Measurements from ENCODE around the gene MYCBPAP. TPM values are rescaled to one million over a fixed set of nuclear protein-coding genes. Genes with fewer than 3 reads are reported as not detected.

Gene MYCBPAP
- total RNA-seq, 8 experiments from 2014 or later, result 0.71 to 2.8 (median 1.2) TPM; not detected in 1

GRCh38 chr17:50569592-50569991 is 61.4 kb downstream of the MYCBPAP start:
- WGBS, 10 experiments, result 40% methylated on average over 1 of the region's 7 CpGs; no CpG with 5 or more reads in 9 of the 10 experiments

DNA sequence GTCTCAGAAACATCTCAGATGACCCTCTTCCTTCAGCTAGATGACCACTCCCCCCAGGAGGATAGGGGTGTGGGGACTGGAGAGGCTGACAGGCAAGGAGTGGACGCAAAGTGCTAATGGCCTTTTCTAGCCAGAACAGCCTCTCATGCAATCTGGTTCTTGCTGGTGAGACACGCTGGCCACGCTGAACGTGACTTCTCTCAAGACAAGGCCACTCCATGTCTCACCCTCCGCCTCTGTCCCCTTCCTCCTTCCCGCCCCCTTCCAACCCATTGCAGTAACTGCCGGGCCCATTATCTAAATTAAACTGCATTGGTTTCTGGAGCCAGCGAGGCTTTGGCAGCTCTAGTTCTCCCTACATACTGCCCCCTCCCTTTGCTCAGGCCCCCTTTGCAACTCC is 61.8 kb downstream of the MYCBPAP start:
- ATAC-seq (replicated peaks in 6 of 8), result peak in 5 of 8 experiments; percentile 34 to 68 (median 46)
- peaks cover 50 to 52% of the 10 kb centered on the region in 2 donors for H3K4me1 ChIP-seq (replicated peaks in 1 of 2)
- no peak overlapping the region for H3K4me3 ChIP-seq
- WGBS, 10 experiments, result 33 to 71% (median 50%) methylated on average over 2 to 4 of the region's 8 CpGs; no CpG with 5 or more reads in 7 of the 10 experiments
- H3K27ac ChIP-seq, result peak overlapping the region; percentile 81 to 85
- in situ Hi-C loops (cut with MboI; ENCODE audit: low pct_unique_long_range_greater_than_20kb in 2 of 9, low sequenced_read_pairs in 9 of 9, unreplicated experiment in 9 of 9), result no loop called here

More at GRCh38 chr17:50569592-50569991, 61.4 kb downstream of the MYCBPAP start:
- Histone ChIP-seq H3K27ac (peak overlapping the region; percentile 81 to 85), H3K4me3 (no peak overlapping the region), H3K4me1 (replicated peaks in 1 of 2) (peaks cover 55% of the 10 kb centered on the region in 2 donors)
- in situ Hi-C loops (cut with MboI; ENCODE audit: low pct_unique_long_range_greater_than_20kb in 2 of 9, low sequenced_read_pairs in 9 of 9, unreplicated experiment in 9 of 9), result loop anchor here in 1 of 9 experiments (10.0 kb wide), 1 partner anchor 55 kb away; no protein-coding TSS in a partner anchor
- no peak for ATAC-seq (replicated peaks in 6 of 8)

- WGBS, 10 experiments, result 60% methylated on average over 1 of the region's 7 CpGs; no CpG with 5 or more reads in 9 of the 10 experiments
- ATAC-seq (replicated peaks in 6 of 8), result peak in 5 of 8 experiments; percentile 59 to 77 (median 68)
Observed at GRCh38 chr17:50570528-50570927, 62.3 kb downstream of the MYCBPAP start.

DNA sequence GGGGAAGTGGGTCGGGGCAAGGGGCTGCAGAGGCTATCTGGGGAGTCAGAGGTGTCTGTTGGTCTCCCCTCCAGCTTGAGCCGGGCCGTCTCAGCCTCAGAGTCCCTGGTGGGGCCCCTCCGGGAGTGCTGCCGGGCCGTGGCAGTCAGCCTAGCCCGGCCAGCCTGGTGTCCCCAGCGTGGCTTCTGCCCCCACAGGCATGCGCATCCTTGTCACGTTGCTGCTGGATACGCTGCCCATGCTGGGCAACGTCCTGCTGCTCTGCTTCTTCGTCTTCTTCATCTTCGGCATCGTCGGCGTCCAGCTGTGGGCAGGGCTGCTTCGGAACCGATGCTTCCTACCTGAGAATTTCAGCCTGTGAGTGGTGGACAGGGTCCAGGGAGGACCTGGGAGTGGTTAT is 63.4 kb downstream of the MYCBPAP start:
- Histone ChIP-seq H3K27ac (no peak overlapping the region), H3K4me1 (replicated peaks in 1 of 2) (peaks cover 34 to 36% of the 10 kb centered on the region in 2 donors), H3K4me3 (no peak overlapping the region)
- WGBS, 10 experiments, result 78 to 100% (median 86%) methylated on average over 2 to 11 of the region's 19 CpGs; no CpG with 5 or more reads in 7 of the 10 experiments
- no peak for ATAC-seq (replicated peaks in 6 of 8)
- in situ Hi-C loops (cut with MboI; ENCODE audit: low pct_unique_long_range_greater_than_20kb in 2 of 9, low sequenced_read_pairs in 9 of 9, unreplicated experiment in 9 of 9), result no loop called here

More at GRCh38 chr17:50570528-50570927, 62.3 kb downstream of the MYCBPAP start:
- in situ Hi-C loops (cut with MboI; ENCODE audit: low pct_unique_long_range_greater_than_20kb in 2 of 9, low sequenced_read_pairs in 9 of 9, unreplicated experiment in 9 of 9), result no loop called here
- Histone ChIP-seq H3K4me3 (no peak overlapping the region), H3K27ac (peak overlapping the region; percentile 81 to 85), H3K4me1 (replicated peaks in 1 of 2) (peaks cover 45 to 47% of the 10 kb centered on the region in 2 donors)

- no peak overlapping the region for H3K4me3 ChIP-seq
- no peak for ATAC-seq (replicated peaks in 6 of 8)
- in situ Hi-C loops (cut with MboI; ENCODE audit: low pct_unique_long_range_greater_than_20kb in 2 of 9, low sequenced_read_pairs in 9 of 9, unreplicated experiment in 9 of 9), result no loop called here
- WGBS, 10 experiments, result 60 to 96% (median 87%) methylated on average over 1 to 9 of the region's 20 CpGs; no CpG with 5 or more reads in 6 of the 10 experiments
- peaks cover 25 to 29% of the 10 kb centered on the region in 2 donors for H3K4me1 ChIP-seq (replicated peaks in 1 of 2)
- no peak overlapping the region for H3K27ac ChIP-seq
Observed at GRCh38 chr17:50572541-50572940, 64.3 kb downstream of the MYCBPAP start.

GRCh38 chr17:50573866-50574611 is 65.8 kb downstream of the MYCBPAP start:
- H3K4me3 ChIP-seq, result no peak overlapping the region
- H3K4me1 ChIP-seq (replicated peaks in 1 of 2), result peaks cover 21 to 27% of the 10 kb centered on the region in 2 donors
- WGBS, 10 experiments, result 47 to 100% (median 87%) methylated on average over 1 to 12 of the region's 12 CpGs; no CpG with 5 or more reads in 1 of the 10 experiments
- in situ Hi-C loops (cut with MboI; ENCODE audit: low pct_unique_long_range_greater_than_20kb in 2 of 9, low sequenced_read_pairs in 9 of 9, unreplicated experiment in 9 of 9), result no loop called here
- H3K27ac ChIP-seq, result no peak overlapping the region
- ATAC-seq (replicated peaks in 6 of 8), result no peak

DNA sequence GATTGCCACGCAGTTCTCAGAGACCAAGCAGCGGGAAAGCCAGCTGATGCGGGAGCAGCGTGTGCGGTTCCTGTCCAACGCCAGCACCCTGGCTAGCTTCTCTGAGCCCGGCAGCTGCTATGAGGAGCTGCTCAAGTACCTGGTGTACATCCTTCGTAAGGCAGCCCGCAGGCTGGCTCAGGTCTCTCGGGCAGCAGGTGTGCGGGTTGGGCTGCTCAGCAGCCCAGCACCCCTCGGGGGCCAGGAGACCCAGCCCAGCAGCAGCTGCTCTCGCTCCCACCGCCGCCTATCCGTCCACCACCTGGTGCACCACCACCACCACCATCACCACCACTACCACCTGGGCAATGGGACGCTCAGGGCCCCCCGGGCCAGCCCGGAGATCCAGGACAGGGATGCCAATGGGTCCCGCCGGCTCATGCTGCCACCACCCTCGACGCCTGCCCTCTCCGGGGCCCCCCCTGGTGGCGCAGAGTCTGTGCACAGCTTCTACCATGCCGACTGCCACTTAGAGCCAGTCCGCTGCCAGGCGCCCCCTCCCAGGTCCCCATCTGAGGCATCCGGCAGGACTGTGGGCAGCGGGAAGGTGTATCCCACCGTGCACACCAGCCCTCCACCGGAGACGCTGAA is 67.5 kb downstream of the MYCBPAP start:
- Histone ChIP-seq H3K27ac (no peak overlapping the region), H3K4me3 (no peak overlapping the region), H3K4me1 (replicated peaks in 1 of 2) (peaks cover 17 to 27% of the 10 kb centered on the region in 2 donors)
- WGBS, 10 experiments, result 67 to 100% (median 84%) methylated on average over 1 to 10 of the region's 33 CpGs; no CpG with 5 or more reads in 5 of the 10 experiments
- in situ Hi-C loops (cut with MboI; ENCODE audit: low pct_unique_long_range_greater_than_20kb in 2 of 9, low sequenced_read_pairs in 9 of 9, unreplicated experiment in 9 of 9), result no loop called here
- ATAC-seq (replicated peaks in 6 of 8), result no peak

- no peak overlapping the region for H3K4me3 ChIP-seq
- peaks cover 14 to 20% of the 10 kb centered on the region in 2 donors for H3K4me1 ChIP-seq (replicated peaks in 1 of 2)
- H3K27ac ChIP-seq, result no peak overlapping the region
- WGBS, 10 experiments, result 68 to 90% (median 76%) methylated on average over 2 to 8 of the region's 13 CpGs; no CpG with 5 or more reads in 4 of the 10 experiments
- in situ Hi-C loops (cut with MboI; ENCODE audit: low pct_unique_long_range_greater_than_20kb in 2 of 9, low sequenced_read_pairs in 9 of 9, unreplicated experiment in 9 of 9), result no loop called here
- ATAC-seq (replicated peaks in 6 of 8), result no peak
Observed at GRCh38 chr17:50576864-50577263, 68.6 kb downstream of the MYCBPAP start.

DNA sequence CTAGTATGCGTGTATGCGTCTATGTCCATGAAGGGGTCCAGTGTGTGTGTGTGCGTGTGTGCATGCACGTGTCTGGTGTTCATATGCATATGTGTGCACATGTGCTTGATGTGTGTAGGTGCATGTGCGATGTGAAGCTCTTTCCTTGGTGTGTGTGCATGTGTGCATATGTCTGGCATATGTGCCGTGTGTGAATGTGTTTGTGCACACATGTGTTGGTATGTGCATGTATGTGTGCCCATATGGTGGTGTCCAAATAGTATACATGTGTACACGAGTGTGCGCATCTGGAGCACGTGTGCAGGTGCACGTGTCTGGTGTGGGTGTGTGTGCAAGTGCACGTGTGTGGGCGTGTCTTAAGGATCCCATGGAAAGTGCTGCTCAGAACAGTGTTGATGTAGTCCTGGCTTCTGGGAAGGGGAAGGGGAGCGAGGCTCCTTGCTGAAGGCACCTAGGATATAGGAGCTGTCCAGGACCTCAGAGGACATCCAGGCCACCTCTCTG is 69.3 kb downstream of the MYCBPAP start:
- Histone ChIP-seq H3K4me1 (replicated peaks in 1 of 2) (peaks cover 16 to 20% of the 10 kb centered on the region in 2 donors), H3K4me3 (no peak overlapping the region), H3K27ac (no peak overlapping the region)
- in situ Hi-C loops (cut with MboI; ENCODE audit: low pct_unique_long_range_greater_than_20kb in 2 of 9, low sequenced_read_pairs in 9 of 9, unreplicated experiment in 9 of 9), result no loop called here
- ATAC-seq (replicated peaks in 6 of 8), result peak in 1 of 8 experiments; percentile 43
- WGBS, 10 experiments, result 35 to 100% (median 77%) methylated on average over 1 to 10 of the region's 13 CpGs; no CpG with 5 or more reads in 4 of the 10 experiments

DNA sequence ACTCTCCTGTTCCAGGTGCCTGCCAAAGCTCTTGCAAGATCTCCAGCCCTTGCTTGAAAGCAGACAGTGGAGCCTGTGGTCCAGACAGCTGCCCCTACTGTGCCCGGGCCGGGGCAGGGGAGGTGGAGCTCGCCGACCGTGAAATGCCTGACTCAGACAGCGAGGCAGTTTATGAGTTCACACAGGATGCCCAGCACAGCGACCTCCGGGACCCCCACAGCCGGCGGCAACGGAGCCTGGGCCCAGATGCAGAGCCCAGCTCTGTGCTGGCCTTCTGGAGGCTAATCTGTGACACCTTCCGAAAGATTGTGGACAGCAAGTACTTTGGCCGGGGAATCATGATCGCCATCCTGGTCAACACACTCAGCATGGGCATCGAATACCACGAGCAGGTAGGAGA is 69.9 kb downstream of the MYCBPAP start:
- WGBS, 10 experiments, result 60 to 90% (median 84%) methylated on average over 1 to 9 of the region's 16 CpGs; no CpG with 5 or more reads in 3 of the 10 experiments
- Histone ChIP-seq H3K4me3 (no peak overlapping the region), H3K4me1 (replicated peaks in 1 of 2) (peaks cover 23% of the 10 kb centered on the region in 2 donors), H3K27ac (no peak overlapping the region)
- ATAC-seq (replicated peaks in 6 of 8), result no peak
- in situ Hi-C loops (cut with MboI; ENCODE audit: low pct_unique_long_range_greater_than_20kb in 2 of 9, low sequenced_read_pairs in 9 of 9, unreplicated experiment in 9 of 9), result no loop called here

DNA sequence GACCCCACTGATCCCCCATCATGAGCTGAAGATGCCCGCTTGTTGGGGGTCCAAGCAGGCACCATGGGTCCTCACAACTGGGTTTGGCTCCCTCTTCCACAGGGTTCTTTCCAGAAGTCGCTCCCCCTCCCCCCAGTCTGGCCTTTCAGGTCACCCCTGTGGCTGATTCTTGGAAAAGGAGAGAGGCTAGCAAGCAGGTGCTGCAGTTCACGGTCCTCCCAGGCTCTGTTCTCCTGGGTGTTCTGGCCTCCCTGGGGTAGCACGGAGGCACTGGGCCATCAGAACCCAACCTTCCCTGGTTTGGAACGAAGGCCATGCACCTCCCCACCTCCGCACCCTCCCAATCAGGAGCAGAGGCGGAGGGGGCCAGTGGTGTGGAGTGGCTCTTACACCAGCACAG is 71.2 kb downstream of the MYCBPAP start:
- WGBS, 10 experiments, result 20 to 100% (median 61%) methylated on average over 1 to 6 of the region's 7 CpGs; no CpG with 5 or more reads in 2 of the 10 experiments

GRCh38 chr17:50580646-50581045 is 72.4 kb downstream of the MYCBPAP start:
- in situ Hi-C loops (cut with MboI; ENCODE audit: low pct_unique_long_range_greater_than_20kb in 2 of 9, low sequenced_read_pairs in 9 of 9, unreplicated experiment in 9 of 9), result no loop called here
- no peak overlapping the region for H3K27ac ChIP-seq
- H3K4me1 ChIP-seq (replicated peaks in 1 of 2), result peaks cover 45 to 48% of the 10 kb centered on the region in 2 donors
- ATAC-seq (replicated peaks in 6 of 8), result peak in 1 of 8 experiments; percentile 6
- no peak overlapping the region for H3K4me3 ChIP-seq
- WGBS, 10 experiments, result 60 to 96% (median 87%) methylated on average over 1 to 3 of the region's 9 CpGs; no CpG with 5 or more reads in 7 of the 10 experiments

More for the DNA sequence above, 71.2 kb downstream of the MYCBPAP start:
- in situ Hi-C loops (cut with MboI; ENCODE audit: low pct_unique_long_range_greater_than_20kb in 2 of 9, low sequenced_read_pairs in 9 of 9, unreplicated experiment in 9 of 9), result no loop called here
- no peak overlapping the region for H3K4me3 ChIP-seq
- no peak for ATAC-seq (replicated peaks in 6 of 8)
- H3K27ac ChIP-seq, result no peak overlapping the region
- peaks cover 35 to 36% of the 10 kb centered on the region in 2 donors for H3K4me1 ChIP-seq (replicated peaks in 1 of 2)
